ENCODE data around the gene LHX5. TPM values are rescaled to one million over a fixed set of nuclear protein-coding genes. Genes with fewer than 3 reads are reported as not detected.

LHX5 gene
- total RNA-seq, 1 donor from 2014 or later = 48.4 TPM

GRCh38 chr12:113478351-113479011 is 6.8 kb upstream of the LHX5 start:
- Histone ChIP-seq H3K79me2 (ENCODE audit: low read depth) (peaks cover 100% of the 10 kb centered on the region), H2AFZ (replicated peaks) (no peak overlapping the region), H3K27ac (peak overlapping the region; percentile 86), H4K20me1 (ENCODE audit: low read depth) (peaks cover 99% of the 10 kb centered on the region), H3K4me1 (peaks cover 66% of the 10 kb centered on the region), H3K9me3 (ENCODE audit: low read depth) (no peaks in the 10 kb centered on the region), H3F3A (ENCODE audit: low read depth) (peaks cover 98% of the 10 kb centered on the region), H3K9ac (peak overlapping the region; percentile 23), H3K27me3 (no peaks in the 10 kb centered on the region), H3K4me3 (peak overlapping the region; percentile 73), H3K36me3 (no peaks in the 10 kb centered on the region), H3K4me2 (peak overlapping the region; percentile 97)
- Mint-ChIP-seq H3K27ac (no peak overlapping the region), H3K9me3 (peaks cover 3% of the 10 kb centered on the region), H3K36me3 (no peaks in the 10 kb centered on the region), H3K4me1 (peaks cover 53% of the 10 kb centered on the region), H3K4me3 (peak overlapping the region; percentile 75), H3K27me3 (ENCODE audit: insufficient read depth, low read depth) (peaks cover 83% of the 10 kb centered on the region)
- TF ChIP-seq CTCF (IDR thresholded peaks at IDR 0.05) (no peak), EZH2 (IDR thresholded peaks at IDR 0.05) (no peak), EZH2phosphoT487 (IDR thresholded peaks at IDR 0.05) (no peak)
- DNase-seq (ENCODE audit: low spot score) = peak; percentile 72

GRCh38 chr12:113477842-113478215 is 6.2 kb upstream of the LHX5 start:
- H3K4me3 Mint-ChIP-seq = peak overlapping the region; percentile 73
- Histone ChIP-seq H4K20me1 (ENCODE audit: low read depth) (peaks cover 99% of the 10 kb centered on the region), H3K27me3 (no peaks in the 10 kb centered on the region), H3K27ac (peak overlapping the region; percentile 86), H3F3A (ENCODE audit: low read depth) (peaks cover 98% of the 10 kb centered on the region), H3K9ac (no peak overlapping the region), H3K4me3 (peak overlapping the region; percentile 73), H2AFZ (replicated peaks) (no peak overlapping the region), H3K4me1 (peaks cover 62% of the 10 kb centered on the region), H3K79me2 (ENCODE audit: low read depth) (peaks cover 100% of the 10 kb centered on the region), H3K36me3 (no peaks in the 10 kb centered on the region), H3K4me2 (peak overlapping the region; percentile 97), H3K9me3 (ENCODE audit: low read depth) (no peaks in the 10 kb centered on the region)
- no peak overlapping the region for H3K27ac Mint-ChIP-seq
- TF ChIP-seq EZH2 (IDR thresholded peaks at IDR 0.05) = no peak
- TF ChIP-seq CTCF (IDR thresholded peaks at IDR 0.05) = no peak
- no peak for TF ChIP-seq EZH2phosphoT487 (IDR thresholded peaks at IDR 0.05)
- H3K27me3 Mint-ChIP-seq (ENCODE audit: insufficient read depth, low read depth) = peaks cover 87% of the 10 kb centered on the region
- no peak for DNase-seq (ENCODE audit: low spot score)
- peaks cover 58% of the 10 kb centered on the region for H3K4me1 Mint-ChIP-seq
- peaks cover 3% of the 10 kb centered on the region for H3K9me3 Mint-ChIP-seq
- no peaks in the 10 kb centered on the region for H3K36me3 Mint-ChIP-seq

GRCh38 chr12:113477171-113477841 is 5.6 kb upstream of the LHX5 start:
- Histone ChIP-seq H3K9ac (no peak overlapping the region), H3K4me2 (peak overlapping the region; percentile 97), H3K4me3 (peak overlapping the region; percentile 73), H3K36me3 (no peaks in the 10 kb centered on the region), H3K79me2 (ENCODE audit: low read depth) (peaks cover 100% of the 10 kb centered on the region), H2AFZ (replicated peaks) (no peak overlapping the region), H3K9me3 (ENCODE audit: low read depth) (no peaks in the 10 kb centered on the region), H3F3A (ENCODE audit: low read depth) (peaks cover 92% of the 10 kb centered on the region), H4K20me1 (ENCODE audit: low read depth) (peaks cover 99% of the 10 kb centered on the region), H3K27ac (peak overlapping the region; percentile 86), H3K27me3 (no peaks in the 10 kb centered on the region), H3K4me1 (peaks cover 56% of the 10 kb centered on the region)
- no peak overlapping the region for H3K27ac Mint-ChIP-seq
- peak overlapping the region; percentile 64 for H3K4me3 Mint-ChIP-seq
- H3K9me3 Mint-ChIP-seq = peaks cover 3% of the 10 kb centered on the region
- H3K36me3 Mint-ChIP-seq = no peaks in the 10 kb centered on the region
- peaks cover 88% of the 10 kb centered on the region for H3K27me3 Mint-ChIP-seq (ENCODE audit: insufficient read depth, low read depth)
- peak; percentile 69 for DNase-seq (ENCODE audit: low spot score)
- TF ChIP-seq EZH2phosphoT487 (IDR thresholded peaks at IDR 0.05) (no peak), EZH2 (IDR thresholded peaks at IDR 0.05) (no peak), CTCF (IDR thresholded peaks at IDR 0.05) (peak; percentile 11)
- H3K4me1 Mint-ChIP-seq = peaks cover 55% of the 10 kb centered on the region

Measured in neural progenitor cell (in vitro differentiated cells).